ENCODE results near the gene NGFR. TPM values are rescaled to one million over a fixed set of nuclear protein-coding genes. Genes with fewer than 3 reads are reported as not detected.

NGFR gene
- polyA plus RNA-seq, 5 donors = 8.1 to 22.2 (median 10.5) TPM

GRCh38 chr17:49468811-49469385 lies 26.2 kb upstream of the NGFR start:
- DNase-seq = no peak

DNA sequence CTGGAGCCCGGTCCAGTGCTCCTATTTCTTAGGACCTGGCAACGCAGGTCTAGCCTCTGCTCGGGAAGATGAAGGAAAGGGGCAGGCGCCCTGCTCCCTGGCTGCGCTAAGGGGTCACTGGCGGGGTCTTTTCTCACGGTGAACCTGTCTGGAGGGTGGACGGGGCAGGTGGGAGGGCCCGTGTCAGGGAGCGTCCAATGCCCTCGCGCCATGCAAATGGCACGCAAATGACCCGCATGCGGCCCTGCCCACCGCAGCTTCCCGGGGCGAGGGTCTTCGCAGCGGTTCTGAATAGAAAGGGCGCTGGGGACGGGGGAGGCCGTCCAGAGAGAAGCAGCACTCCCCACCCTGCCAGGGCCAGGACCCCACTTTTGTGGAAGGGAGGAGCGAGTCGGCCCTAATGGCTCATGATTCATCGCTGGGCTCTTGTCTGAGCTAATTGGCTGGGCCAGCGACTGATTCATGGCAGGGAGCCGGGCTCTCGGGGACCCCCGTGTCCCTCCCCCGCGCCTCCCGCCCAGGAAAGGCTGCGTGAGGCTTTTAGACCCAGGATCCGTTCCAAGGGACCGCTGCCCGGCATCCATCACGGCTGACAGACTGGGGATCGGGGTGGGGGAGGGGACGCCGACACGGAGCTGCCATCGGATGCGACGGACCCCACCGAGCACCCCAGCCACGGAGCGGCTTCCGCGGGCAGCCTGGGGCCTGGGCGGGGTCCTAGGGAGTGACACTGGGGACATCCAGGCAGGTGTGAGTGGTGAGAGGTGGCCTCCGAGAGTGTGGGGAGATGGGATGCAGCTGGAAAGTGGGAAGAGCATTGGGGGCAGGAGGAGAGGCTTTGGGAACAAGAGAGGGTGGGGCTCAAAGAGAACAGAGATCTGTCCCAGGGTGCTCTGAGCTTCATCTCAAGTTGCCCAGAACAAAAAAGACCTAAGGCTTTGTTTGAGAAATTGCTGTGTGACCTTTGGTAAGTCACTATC lies 25.0 kb upstream of the NGFR start:
- DNase-seq = peak in 1 of 2 donors; percentile 39

DNA sequence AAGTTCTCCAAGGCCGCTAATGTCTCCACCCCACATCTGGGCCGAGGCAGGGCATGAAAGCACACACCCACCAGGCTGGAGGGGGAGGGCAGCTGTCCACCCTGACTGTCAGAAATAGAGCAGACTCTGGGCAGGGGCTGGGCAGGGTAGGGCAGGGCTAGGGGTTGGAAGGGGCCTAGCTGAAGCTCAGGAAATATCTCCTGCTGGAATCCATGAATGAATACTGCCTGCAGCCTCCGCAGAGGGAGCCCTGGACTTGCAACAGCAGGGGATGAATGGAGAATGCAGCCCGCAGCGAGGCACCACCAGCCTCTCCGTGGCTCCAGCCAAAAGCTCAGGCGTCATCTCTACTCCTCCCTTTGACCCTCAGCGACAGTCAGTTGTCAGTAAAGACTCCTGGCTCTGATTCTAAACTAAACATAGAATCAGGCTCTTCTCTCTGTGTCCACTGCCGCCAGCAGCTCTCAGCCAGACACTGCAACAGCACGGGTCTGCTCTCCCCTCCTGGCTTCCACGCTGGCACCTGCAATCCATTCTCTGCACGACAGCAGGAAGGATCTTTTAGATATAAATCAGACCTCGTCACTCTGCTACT lies 23.9 kb upstream of the NGFR start:
- no peak for DNase-seq

- no peak for DNase-seq
Observed at GRCh38 chr17:49471769-49472168, 23.3 kb upstream of the NGFR start.

- DNase-seq = no peak
Observed at GRCh38 chr17:49472527-49472926, 22.6 kb upstream of the NGFR start.

GRCh38 chr17:49473900-49474751 lies 21.0 kb upstream of the NGFR start:
- DNase-seq = no peak

DNA sequence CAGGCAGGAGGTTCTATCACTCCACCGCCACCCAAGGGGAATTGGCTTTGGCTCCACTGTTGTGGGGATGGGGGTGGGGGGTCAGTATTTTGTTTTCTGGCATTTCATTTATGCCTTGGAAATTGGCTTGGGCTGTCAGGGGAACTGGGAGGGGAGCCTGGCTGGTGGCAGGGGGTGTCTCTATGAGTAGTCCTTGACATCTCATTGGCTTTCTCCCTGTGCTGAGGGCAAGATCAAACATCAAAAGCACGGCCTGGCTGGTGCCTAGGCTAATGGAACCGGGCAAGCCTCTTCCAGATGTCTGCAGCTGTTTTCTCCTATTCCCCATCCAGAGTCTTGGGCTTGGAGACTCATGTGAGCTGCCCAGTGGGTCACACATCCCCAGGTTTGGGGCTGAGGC lies 17.4 kb upstream of the NGFR start:
- DNase-seq = peak; percentile 64

- no peak for DNase-seq
Observed at GRCh38 chr17:49480836-49481615, 14.1 kb upstream of the NGFR start.

DNA sequence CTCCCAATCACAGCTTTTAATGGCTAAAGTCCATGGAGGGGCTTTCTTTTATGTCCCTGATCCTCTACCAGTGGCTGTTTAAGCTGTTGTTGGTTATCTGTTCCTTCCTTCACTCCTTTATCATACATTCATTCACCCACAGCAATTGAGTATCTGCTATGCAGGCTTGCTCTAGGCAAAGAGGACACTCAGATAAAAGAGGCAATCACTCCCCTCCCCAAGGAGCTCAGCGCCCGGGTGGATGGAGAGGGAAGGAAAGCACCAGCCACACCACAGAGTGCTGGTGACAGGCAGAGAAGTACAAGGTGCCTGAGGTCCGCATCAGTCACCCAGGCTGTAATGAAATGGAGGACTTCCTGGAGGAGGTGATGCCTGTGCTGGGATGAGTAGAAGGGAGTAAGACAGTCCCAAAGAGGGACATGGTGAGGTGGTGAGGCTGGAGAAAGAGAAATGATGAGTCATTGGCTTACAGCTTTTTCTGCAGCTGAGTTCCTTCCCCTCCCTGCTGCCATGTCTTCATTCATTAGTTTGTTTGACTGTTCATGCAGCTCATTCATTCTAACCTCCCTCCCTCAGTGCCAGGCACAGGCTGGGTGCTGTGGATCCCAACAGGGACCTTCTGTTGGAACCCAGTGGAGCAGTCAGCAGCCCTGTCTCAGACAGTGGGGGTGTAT lies 12.8 kb upstream of the NGFR start:
- no peak for DNase-seq

GRCh38 chr17:49483599-49484509 lies 11.2 kb upstream of the NGFR start:
- DNase-seq = no peak

DNA sequence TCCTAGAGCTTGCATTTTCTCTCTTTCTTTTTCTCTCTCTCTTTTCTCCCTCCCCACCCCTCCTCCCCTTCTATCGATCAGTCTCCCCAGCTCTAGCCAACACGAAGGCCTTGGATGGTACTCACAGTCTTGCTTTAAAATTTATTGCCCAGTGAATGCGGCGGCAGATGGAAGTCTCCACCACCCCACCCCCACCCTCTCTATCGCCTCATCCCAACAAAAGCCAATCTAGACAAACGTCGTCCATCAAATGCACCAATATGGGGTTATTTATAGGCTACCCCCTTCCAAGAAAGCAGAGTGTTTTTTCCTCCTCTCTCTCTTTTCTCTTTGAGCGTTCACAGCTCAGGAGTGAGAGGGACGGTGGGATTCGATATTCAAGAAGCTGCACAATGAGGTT lies 10.5 kb upstream of the NGFR start:
- no peak for DNase-seq

GRCh38 chr17:49486012-49486641 lies 9.0 kb upstream of the NGFR start:
- DNase-seq = no peak

- no peak for DNase-seq
Observed at GRCh38 chr17:49487183-49487582, 7.9 kb upstream of the NGFR start.

GRCh38 chr17:49488612-49489011 lies 6.5 kb upstream of the NGFR start:
- DNase-seq = no peak

- no peak for DNase-seq
Observed at GRCh38 chr17:49489348-49489747, 5.7 kb upstream of the NGFR start.

DNA sequence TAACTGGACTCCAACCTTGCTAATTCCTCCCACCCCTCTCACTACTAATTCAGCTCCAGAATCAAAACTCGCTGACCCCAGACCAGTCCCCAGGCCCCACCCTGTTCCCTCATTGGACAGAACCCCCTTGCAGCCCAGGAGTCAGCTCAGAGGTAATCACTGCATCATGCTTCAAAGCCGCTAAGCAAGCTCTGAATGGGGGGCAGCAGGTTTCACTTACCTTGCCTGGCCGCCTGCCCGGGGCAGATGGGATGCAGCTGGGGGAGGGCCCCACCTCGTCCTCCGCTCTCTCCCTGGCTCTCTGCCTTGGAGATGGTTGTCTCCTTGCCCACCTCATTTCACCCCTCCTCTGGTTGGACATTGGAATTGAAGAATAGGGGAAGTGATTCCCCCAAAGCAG lies 4.8 kb upstream of the NGFR start:
- DNase-seq = no peak

DNA sequence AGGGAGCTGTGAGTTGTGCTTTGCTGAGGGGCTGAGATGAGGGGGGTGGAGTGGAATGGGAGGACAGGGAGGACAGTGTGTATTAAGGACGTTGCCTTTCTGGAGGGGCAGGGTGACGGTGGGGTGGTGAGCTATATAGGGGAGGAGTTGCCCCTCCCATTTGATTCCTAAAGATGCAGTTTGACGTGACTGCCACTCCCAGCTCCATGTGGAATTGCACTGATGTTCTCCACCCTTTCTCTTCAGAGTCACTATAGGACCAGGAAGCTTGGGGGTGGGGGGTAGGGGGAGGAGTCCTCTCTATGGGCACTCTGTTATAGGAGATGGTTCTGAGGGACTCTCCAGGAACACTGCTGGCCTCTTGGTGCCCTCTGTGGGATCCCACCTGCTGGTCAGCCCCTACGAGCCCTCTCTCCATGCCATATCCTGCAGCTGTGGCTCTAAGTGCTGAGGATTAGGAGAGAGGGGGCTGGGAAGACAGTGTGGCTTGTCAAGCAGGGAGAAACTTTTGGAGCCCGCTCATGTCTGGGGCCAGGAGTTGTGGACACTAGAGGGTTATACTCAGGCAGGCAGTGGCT lies 3.8 kb upstream of the NGFR start:
- DNase-seq = no peak

DNA sequence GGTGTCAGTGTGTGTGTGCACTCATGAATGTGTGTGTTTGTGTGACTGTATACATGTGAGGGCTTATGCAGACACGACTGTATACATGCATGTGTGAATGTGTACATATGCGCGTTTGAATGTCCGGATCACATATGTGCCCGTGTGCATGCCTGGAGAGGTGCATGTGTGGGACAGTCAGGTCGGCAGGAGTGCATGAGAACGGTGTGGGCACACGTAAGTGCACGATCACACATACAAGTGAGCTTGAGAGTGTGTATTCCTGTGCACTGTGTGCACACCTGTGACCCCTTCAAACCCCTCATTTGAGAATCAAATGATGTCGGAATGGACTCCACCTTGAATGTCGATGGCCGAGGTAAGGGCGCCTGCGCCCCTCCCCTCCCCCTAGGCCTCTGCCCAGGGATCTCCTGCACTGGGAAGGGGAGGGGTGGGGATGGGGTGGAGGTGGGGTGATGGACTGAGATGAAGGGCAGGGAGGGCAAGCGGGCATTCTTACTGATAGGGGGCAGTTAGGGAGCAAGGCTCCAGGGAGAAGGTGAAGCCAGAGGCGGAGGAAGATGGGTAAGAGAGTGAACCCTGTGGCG lies 601 bp upstream of the NGFR start:
- DNase-seq = no peak
